ENCODE measurements around the gene ETS2.

DNA sequence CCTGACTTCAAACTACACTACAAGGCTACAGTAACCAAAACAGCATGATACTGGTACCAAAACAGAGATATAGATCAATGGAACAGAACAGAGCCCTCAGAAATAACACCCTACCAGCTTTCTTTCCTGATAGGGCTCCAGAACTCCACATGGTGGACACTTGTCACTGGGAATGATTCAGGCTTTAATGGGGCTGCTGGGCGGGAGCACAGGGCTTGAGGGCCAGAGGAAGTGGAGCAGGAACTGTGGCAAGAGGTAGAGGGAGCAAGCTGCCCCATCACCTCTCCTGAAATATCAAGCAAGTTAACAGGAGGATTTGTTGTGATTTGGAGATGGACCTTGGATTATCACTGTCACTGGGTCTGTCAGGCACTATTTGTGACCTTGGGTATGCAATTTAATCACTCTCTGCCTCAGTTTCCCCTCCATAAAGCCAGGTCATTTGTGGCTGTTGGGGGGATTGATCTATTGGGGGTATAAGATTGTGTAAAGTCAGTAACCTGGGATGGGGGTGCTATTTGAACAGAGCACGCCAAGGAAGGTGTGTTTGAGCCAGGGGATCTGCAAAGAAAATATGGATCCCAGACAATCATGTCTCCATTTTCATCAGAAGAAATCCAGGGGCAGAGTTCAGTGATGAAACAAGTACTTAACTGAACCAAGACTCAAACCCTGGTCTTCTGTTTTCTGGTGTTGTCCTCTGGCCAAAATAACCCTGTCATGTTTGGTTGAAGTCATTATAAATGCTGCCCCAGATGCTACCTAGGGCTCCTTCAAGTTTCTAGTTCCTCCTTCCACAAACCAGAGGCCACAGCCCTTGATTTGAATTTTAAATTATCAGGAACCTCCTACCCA, 25.2 kb downstream of the ETS2 start:
- no peak for TF ChIP-seq BRCA1 (IDR thresholded peaks at IDR 0.05; ENCODE audit: low read depth, low read length)
- no peak for TF ChIP-seq FOSL1 (IDR thresholded peaks at IDR 0.05; ENCODE audit: insufficient read depth, low read depth, low read length)
- TF ChIP-seq ZNF274 (IDR thresholded peaks at IDR 0.05; ENCODE audit: borderline replicate concordance, extremely low read depth, low read length): no peak
